GM12801 (cell line): ENCODE measurements around the gene OR2F1.

Experiments
- TF ChIP-seq, protein P1 (sequence below): IDR thresholded peaks from one replicate; pipeline ENCODE4 v1.5.1; 2011; ENCODE audit warnings: control low read depth; ENCODE audit not compliant: insufficient read length; ENCODE audit errors: extremely low read depth

Gene OR2F1

GRCh38 chr7:143954544-143954943 lies at the start of gene OR2F1:
OR2F1 (plus strand) TSS chr7:143954844; CDS start chr7:143959971, 5,127 bp downstream.
- TF ChIP-seq, protein P1, sequence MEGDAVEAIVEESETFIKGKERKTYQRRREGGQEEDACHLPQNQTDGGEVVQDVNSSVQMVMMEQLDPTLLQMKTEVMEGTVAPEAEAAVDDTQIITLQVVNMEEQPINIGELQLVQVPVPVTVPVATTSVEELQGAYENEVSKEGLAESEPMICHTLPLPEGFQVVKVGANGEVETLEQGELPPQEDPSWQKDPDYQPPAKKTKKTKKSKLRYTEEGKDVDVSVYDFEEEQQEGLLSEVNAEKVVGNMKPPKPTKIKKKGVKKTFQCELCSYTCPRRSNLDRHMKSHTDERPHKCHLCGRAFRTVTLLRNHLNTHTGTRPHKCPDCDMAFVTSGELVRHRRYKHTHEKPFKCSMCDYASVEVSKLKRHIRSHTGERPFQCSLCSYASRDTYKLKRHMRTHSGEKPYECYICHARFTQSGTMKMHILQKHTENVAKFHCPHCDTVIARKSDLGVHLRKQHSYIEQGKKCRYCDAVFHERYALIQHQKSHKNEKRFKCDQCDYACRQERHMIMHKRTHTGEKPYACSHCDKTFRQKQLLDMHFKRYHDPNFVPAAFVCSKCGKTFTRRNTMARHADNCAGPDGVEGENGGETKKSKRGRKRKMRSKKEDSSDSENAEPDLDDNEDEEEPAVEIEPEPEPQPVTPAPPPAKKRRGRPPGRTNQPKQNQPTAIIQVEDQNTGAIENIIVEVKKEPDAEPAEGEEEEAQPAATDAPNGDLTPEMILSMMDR: no peak

GRCh38 chr7:143905509-143905908 lies 49.1 kb upstream of the OR2F1 start:
- TF ChIP-seq, protein P1: no peak

DNA sequence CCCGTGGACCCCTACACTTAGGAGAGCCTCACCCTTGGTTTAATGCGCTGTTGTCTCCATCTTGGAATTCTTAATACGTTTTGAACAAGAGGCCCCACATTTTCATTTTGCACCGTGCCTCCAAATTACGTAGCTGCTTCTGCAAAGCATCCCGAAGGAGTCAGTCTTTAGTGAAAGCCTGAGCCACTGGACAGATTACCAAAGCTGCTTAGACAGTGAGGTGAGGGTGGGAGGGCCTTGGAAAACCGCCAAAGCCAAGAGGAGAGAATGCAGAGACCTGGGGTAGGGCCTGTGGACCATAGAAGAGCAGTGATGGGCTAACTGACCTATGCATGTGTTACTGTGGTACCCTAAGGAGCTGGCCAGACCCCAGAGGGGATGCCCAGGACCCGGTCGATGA lies 48.5 kb upstream of the OR2F1 start:
- TF ChIP-seq, protein P1: no peak

DNA sequence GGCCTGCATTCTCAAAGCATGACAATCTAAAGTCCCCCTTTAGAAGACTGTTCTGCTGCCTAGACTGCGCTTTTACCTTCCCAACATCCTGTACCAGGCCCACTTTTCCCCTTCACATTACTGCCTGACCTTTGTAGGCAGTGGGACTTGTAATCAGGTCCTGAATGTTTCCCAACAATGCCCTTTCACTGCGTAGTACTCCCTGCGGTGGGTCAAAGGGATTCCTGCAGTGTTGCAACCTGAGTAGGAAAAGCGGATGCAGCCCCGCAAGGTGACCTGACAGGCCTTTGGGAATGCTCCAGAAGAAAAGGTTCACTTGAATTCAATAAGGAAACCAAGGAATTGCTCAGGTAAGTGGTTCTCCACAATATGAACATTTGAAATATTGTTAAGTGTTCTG lies 47.7 kb upstream of the OR2F1 start:
- TF ChIP-seq, protein P1: no peak

DNA sequence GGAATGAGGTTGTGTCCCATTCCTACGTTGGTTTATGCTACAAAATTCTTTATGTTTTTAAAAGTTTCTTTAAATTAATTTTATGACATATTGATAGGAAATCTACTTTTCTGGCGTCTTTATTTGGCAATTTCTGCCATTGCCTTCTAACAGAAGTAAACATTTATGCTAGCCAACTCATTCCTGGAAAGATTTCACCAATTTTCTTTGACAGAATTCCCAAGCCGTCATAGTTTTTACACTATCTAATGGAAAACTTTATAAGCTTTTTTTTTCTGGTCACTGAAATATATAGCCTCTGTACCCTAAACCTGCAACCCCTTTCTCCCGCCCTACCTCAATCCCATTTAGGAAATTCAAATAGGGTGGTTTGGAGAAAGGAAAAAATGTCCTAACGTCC lies 46.5 kb upstream of the OR2F1 start:
- TF ChIP-seq, protein P1: no peak

DNA sequence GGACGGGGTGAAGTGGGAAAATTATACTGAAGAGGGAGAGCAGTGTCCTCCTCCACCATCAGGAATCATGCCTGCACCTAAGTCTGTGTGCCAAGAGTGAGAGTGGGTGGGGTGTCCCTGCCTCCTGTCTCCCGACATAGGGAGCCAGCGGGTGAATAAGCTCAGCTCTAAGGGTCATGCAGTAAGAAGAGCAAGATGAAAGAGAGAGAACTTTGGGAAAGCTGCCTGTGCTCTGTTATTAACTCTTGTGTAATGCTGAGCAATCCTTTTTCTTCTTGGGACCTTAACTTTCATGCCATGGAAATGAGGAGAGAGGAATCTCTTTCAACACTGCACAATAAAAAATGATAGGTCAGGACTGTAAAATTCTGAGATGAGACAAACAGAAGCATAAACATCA lies 44.8 kb upstream of the OR2F1 start:
- TF ChIP-seq, protein P1: no peak

DNA sequence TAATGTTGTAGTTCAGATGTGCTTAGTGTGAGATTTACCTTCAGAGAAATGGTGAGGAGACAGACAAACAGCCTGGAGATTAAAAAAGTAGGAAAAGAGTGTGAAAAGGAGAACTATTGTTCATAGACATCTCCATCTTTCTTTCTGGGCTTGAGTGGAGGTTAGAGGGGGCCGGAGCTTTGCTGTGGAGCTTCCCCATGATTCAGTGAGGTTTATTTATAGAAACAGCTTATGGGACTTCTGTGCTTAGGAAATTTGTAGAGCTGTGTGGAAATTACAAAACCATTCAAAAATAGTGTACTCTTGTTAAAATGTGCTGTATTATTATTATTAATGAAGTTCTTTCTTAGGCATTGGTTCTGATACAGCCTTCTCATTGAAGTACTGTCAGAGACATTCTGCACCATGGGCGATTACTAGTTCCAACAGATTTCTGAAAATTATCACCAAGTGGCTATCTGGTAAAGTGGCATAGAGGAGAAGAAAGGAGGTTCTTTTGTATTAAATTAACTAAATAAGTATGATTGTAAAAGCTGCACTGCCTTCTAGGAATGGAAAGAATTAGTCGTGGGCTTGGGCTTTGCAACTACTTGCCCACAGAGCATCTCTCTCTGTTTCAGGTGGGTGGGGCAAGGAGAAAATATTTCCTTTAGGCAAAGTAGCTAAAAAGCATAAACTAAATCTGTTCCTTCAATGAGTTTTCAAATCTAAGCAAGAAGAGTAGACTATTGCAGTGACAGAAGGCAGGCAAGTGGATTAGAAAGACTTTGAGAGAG lies 44.0 kb upstream of the OR2F1 start:
- TF ChIP-seq, protein P1: no peak
